Erythroblast (primary cell): ENCODE data around the gene RBM15.
A peak's percentile ranks its signal among the peaks of the same experiment; 100 is the strongest.

Experiments used
- DNase-seq, 2 experiments: peaks; one replicate each; lab custom pipeline; 2025; lab: John Stamatoyannopoulos, UW
- GATA1 ChIP-seq: IDR thresholded peaks from 2 replicates; pipeline ENCODE4 v1.6.1; 2011; ENCODE audit warnings: low read depth, mild to moderate bottlenecking, control low read depth, low read length, moderate library complexity
- POLR2A ChIP-seq: IDR thresholded peaks from 2 replicates; pipeline ENCODE4 v1.6.1; 2011; ENCODE audit warnings: mild to moderate bottlenecking, low read length

The RBM15 gene

GRCh38 chr1:110336300-110337039 lies 2.7 kb upstream of the RBM15 start:
- no peak for TF ChIP-seq GATA1
- TF ChIP-seq POLR2A = no peak
- peak; percentile 32 to 54 for DNase-seq

DNA sequence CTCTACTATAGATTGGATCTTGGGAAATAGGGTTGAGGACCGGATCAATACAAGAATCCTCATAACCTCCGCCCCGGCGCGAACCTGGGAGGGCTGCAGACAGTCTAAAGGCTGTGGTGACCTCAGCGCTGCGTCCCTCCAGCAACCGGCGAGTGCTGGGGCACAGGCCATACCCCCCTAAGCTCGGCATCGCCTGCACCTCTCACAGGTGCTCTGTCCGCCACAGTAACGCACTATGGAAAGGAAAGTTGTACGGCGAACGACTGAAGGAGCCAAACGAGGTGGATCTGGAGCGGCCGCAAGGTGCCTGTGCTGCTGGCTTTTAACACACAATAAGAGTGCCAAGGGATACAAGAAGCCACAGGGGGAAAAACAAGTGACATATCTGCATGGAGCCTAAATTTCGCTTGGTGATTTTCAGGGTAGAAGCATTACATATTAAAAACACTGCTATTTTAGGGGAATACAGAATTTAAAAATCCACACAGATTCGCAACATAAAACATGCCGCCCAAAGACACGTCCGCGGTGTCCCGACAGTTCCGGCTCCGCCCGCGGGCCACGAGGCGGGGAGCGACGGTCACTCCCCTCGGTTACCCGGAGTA lies 1.4 kb upstream of the RBM15 start:
- TF ChIP-seq POLR2A (no peak), GATA1 (no peak)
- DNase-seq = peak; percentile 69 to 78

- TF ChIP-seq GATA1 (no peak), POLR2A (peak; percentile 74)
- DNase-seq = peak; percentile 96 to 98
Measured at GRCh38 chr1:110338309-110338885, 780 bp upstream of the RBM15 start.

GRCh38 chr1:110339407-110340206 lies 430 bp downstream of the RBM15 start:
- TF ChIP-seq POLR2A (peak; percentile 96), GATA1 (no peak)
- DNase-seq = peak; percentile 81 to 86

DNA sequence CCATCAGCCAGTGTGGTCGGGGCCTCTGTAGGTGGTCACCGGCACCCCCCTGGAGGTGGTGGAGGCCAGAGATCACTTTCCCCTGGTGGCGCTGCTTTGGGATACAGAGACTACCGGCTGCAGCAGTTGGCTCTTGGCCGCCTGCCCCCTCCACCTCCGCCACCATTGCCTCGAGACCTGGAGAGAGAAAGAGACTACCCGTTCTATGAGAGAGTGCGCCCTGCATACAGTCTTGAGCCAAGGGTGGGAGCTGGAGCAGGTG lies 961 bp downstream of the RBM15 start:
- DNase-seq = no peak
- TF ChIP-seq POLR2A (no peak), GATA1 (no peak)

- no peak for TF ChIP-seq GATA1
- TF ChIP-seq POLR2A = peak; percentile 26
- peak in 1 of 2 experiments; percentile 28 for DNase-seq
Measured at GRCh38 chr1:110341146-110341871, 2.1 kb downstream of the RBM15 start.

DNA sequence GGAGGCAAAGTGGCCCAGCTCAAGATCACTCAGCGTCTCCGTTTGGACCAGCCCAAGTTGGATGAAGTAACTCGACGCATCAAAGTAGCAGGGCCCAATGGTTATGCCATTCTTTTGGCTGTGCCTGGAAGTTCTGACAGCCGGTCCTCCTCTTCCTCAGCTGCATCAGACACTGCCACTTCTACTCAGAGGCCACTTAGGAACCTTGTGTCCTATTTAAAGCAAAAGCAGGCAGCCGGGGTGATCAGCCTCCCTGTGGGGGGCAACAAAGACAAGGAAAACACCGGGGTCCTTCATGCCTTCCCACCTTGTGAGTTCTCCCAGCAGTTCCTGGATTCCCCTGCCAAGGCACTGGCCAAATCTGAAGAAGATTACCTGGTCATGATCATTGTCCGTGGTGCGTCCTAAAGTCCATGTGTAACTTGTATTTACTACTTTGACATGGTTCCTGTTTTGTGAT lies 2.7 kb downstream of the RBM15 start:
- DNase-seq = peak in 1 of 2 experiments; percentile 33
- TF ChIP-seq GATA1 = no peak
- no peak for TF ChIP-seq POLR2A

DNA sequence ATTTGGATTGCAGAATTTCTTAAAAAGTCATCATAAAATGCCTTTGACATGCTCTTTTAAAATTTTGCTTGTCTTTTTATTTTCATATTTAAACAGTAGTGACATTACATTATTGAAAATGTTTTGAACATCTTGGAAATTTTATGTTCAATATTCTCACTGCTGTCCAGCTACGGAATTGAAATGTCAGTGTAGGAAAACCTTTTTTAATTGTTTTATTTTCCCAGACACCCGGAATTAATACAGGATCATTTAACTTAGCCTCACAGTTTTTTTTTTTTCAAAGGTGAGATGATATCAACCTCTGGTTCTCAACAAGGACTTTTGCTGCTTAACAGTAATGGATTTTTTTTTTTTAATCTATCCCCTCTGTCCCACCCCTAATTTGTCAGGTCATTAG lies 4.1 kb downstream of the RBM15 start:
- DNase-seq = no peak
- no peak for TF ChIP-seq GATA1
- no peak for TF ChIP-seq POLR2A

DNA sequence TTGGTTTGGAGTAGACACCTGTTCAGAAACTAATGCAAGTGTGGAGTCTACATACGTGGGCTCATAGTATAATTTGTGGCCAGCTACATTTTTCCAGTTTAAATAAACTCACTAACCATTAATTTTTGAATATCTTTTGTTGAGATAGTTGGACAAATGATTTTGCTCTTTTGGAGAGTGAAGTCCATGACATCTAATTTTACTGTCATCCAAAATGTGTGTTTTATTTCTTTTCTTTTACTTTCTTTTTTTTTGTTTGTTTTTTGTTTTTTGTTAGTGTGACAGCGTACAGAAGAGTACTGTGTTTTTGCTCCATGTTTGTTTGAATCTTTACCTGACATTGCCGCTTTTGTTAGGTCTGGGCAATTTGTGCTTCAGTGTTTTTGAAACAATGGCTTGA lies 5.0 kb downstream of the RBM15 start:
- TF ChIP-seq GATA1 = no peak
- TF ChIP-seq POLR2A = no peak
- DNase-seq = no peak

- TF ChIP-seq POLR2A (no peak), GATA1 (no peak)
- DNase-seq = no peak
Measured at GRCh38 chr1:110345480-110345879, 6.3 kb downstream of the RBM15 start.

- DNase-seq = no peak
- TF ChIP-seq POLR2A = no peak
- no peak for TF ChIP-seq GATA1
Measured at GRCh38 chr1:110346690-110347089, 7.5 kb downstream of the RBM15 start.

- DNase-seq = no peak
- no peak for TF ChIP-seq GATA1
- TF ChIP-seq POLR2A = peak; percentile 24
Measured at GRCh38 chr1:110347182-110347893, 8.2 kb downstream of the RBM15 start.
